SK-N-MC (cell line): ENCODE measurements around the gene SDC3.

ENCODE experiments used
- FOXP2 ChIP-seq: optimal IDR thresholded peaks from 2 replicates; pipeline ENCODE3; 2011; ENCODE audit warnings: mild to moderate bottlenecking, moderate library complexity; ENCODE audit not compliant: insufficient read depth; ENCODE audit errors: extremely low read length, control extremely low read depth
- POLR2AphosphoS5 ChIP-seq: IDR thresholded peaks from 2 replicates; pipeline ENCODE4 v1.6.1; 2012; ENCODE audit warnings: mild to moderate bottlenecking, low read depth, low read length, borderline replicate concordance

GRCh38 chr1:30874176-30874575, 34.4 kb downstream of the SDC3 start:
- no peak for TF ChIP-seq POLR2AphosphoS5
- no peak for TF ChIP-seq FOXP2
